H9 (cell line): Measurements from ENCODE around the gene ACAD9. TPM values are rescaled to one million over a fixed set of nuclear protein-coding genes. Genes with fewer than 3 reads are reported as not detected.

Experiments used
- DNase-seq: peaks from one replicate; pipeline ENCODE4 v3.0.0-alpha.2; 2017
- H2AFZ ChIP-seq: one replicate; pipeline ENCODE4 v1.6.1; 2013; ENCODE audit warnings: mild to moderate bottlenecking, low read length, control low read depth, moderate library complexity
- H2AK5ac ChIP-seq: 2 replicates; pipeline ENCODE4 v1.6.1; 2013; ENCODE audit warnings: low read length, control low read depth, mixed read lengths; ENCODE audit not compliant: insufficient read length
- H2BK120ac ChIP-seq: one replicate; pipeline ENCODE4 v1.6.1; 2013; ENCODE audit warnings: low read depth, mild to moderate bottlenecking, low read length, control low read depth, inconsistent platforms; ENCODE audit not compliant: poor library complexity, severe bottlenecking
- H2BK12ac ChIP-seq: 2 replicates; pipeline ENCODE4 v1.6.1; 2013; ENCODE audit warnings: low read length, control low read depth, mixed read lengths, low read depth; ENCODE audit not compliant: insufficient read length
- H2BK15ac ChIP-seq: 2 replicates; pipeline ENCODE4 v1.6.1; 2013; ENCODE audit warnings: low read depth, low read length, control low read depth
- H2BK20ac ChIP-seq: one replicate; pipeline ENCODE4 v1.6.1; 2013; ENCODE audit warnings: low read depth, mild to moderate bottlenecking, low read length, control low read depth, inconsistent platforms; ENCODE audit not compliant: poor library complexity, severe bottlenecking
- H2BK5ac ChIP-seq: 2 replicates; pipeline ENCODE4 v1.6.1; 2013; ENCODE audit warnings: low read length, control low read depth, mixed read lengths; ENCODE audit not compliant: insufficient read length
- H3K14ac ChIP-seq: 2 replicates; pipeline ENCODE4 v1.6.1; 2013; ENCODE audit warnings: low read length, control low read depth; ENCODE audit not compliant: insufficient read depth
- H3K18ac ChIP-seq: 2 replicates; pipeline ENCODE4 v1.6.1; 2013; ENCODE audit warnings: low read depth, mild to moderate bottlenecking, mixed read lengths, low read length, control low read depth; ENCODE audit not compliant: insufficient read length
- H3K23ac ChIP-seq: 2 replicates; pipeline ENCODE4 v1.6.1; 2013; ENCODE audit warnings: low read length, control low read depth, mixed read lengths, low read depth; ENCODE audit not compliant: insufficient read length
- H3K23me2 ChIP-seq: 2 replicates; pipeline ENCODE4 v1.6.1; 2013; ENCODE audit warnings: low read depth, mild to moderate bottlenecking, mixed read lengths, low read length, control low read depth; ENCODE audit not compliant: insufficient read length, poor library complexity, severe bottlenecking
- H3K27ac ChIP-seq: 2 replicates; pipeline ENCODE4 v1.5.1; 2013; ENCODE audit warnings: low read length, control low read depth, mixed read lengths, low read depth; ENCODE audit not compliant: insufficient read length
- H3K27me3 ChIP-seq: 2 replicates; pipeline ENCODE4 v1.6.1; 2013; ENCODE audit warnings: low read length, control low read depth, inconsistent platforms; ENCODE audit not compliant: insufficient read depth
- H3K4ac ChIP-seq: 2 replicates; pipeline ENCODE4 v1.6.1; 2013; ENCODE audit warnings: low read depth, mild to moderate bottlenecking, control low read depth, inconsistent platforms, low read length, moderate library complexity
- H3K4me1 ChIP-seq: 2 replicates; pipeline ENCODE4 v1.6.1; 2013; ENCODE audit warnings: low read length, control low read depth, inconsistent platforms; ENCODE audit not compliant: insufficient read depth
- H3K4me2 ChIP-seq: 2 replicates; pipeline ENCODE4 v1.6.1; 2013; ENCODE audit warnings: low read length, control low read depth, mixed read lengths; ENCODE audit not compliant: insufficient read length, insufficient read depth
- H3K56ac ChIP-seq: 2 replicates; pipeline ENCODE4 v1.6.1; 2013; ENCODE audit warnings: low read depth, mild to moderate bottlenecking, mixed read lengths, low read length, control low read depth; ENCODE audit not compliant: insufficient read length
- H3K79me1 ChIP-seq: 2 replicates; pipeline ENCODE4 v1.6.1; 2013; ENCODE audit warnings: low read depth, mild to moderate bottlenecking, moderate library complexity, low read length, control low read depth, inconsistent platforms; ENCODE audit not compliant: insufficient read depth, poor library complexity, severe bottlenecking
- H3K79me2 ChIP-seq: 2 replicates; pipeline ENCODE4 v1.6.1; 2013; ENCODE audit warnings: low read length, control low read depth, inconsistent platforms; ENCODE audit not compliant: insufficient read depth
- H3K9ac ChIP-seq: 2 replicates; pipeline ENCODE4 v1.6.1; 2013; ENCODE audit warnings: low read length, control low read depth, mixed read lengths; ENCODE audit not compliant: insufficient read length; ENCODE audit errors: extremely low read depth
- H3K9me3 ChIP-seq: one replicate; pipeline ENCODE4 v1.6.1; 2013; ENCODE audit warnings: low read depth, low read length, inconsistent platforms; ENCODE audit not compliant: control insufficient read depth
- H3T11ph ChIP-seq: one replicate; pipeline ENCODE4 v1.6.1; 2013; ENCODE audit warnings: mild to moderate bottlenecking, low read length, control low read depth, inconsistent platforms
- H4K20me1 ChIP-seq: one replicate; pipeline ENCODE4 v1.6.1; 2013; ENCODE audit not compliant: control insufficient read depth, insufficient read length, insufficient read depth
- H4K5ac ChIP-seq: 2 replicates; pipeline ENCODE4 v1.6.1; 2013; ENCODE audit warnings: low read depth, mild to moderate bottlenecking, mixed read lengths, low read length, control low read depth; ENCODE audit not compliant: insufficient read length
- H4K8ac ChIP-seq: replicated peaks from 2 replicates; pipeline ENCODE4 v1.6.1; 2013; ENCODE audit warnings: low read length, control low read depth, mixed read lengths, low read depth; ENCODE audit not compliant: insufficient read length
- H4K91ac ChIP-seq: 2 replicates; pipeline ENCODE4 v1.6.1; 2013; ENCODE audit warnings: low read depth, mild to moderate bottlenecking, moderate library complexity, mixed read lengths, low read length, control low read depth; ENCODE audit not compliant: insufficient read length
- H3K27ac Mint-ChIP-seq, 3 experiments: 2 replicates in 2 of 3; 3 replicates in 1 of 3; pipeline ENCODE4 v1.8.0; 2020 to 2021; ENCODE audit warnings: mixed read lengths in 3 of 3, mild to moderate bottlenecking in 1 of 3, moderate library complexity in 1 of 3
- H3K27me3 Mint-ChIP-seq: 2 replicates; pipeline ENCODE4 v1.8.0; 2021; ENCODE audit warnings: low read depth, mild to moderate bottlenecking, moderate library complexity, mixed read lengths
- H3K36me3 Mint-ChIP-seq, 3 experiments: 2 replicates in 2 of 3; 3 replicates in 1 of 3; pipeline ENCODE4 v1.8.0; 2020 to 2021; ENCODE audit warnings: low read depth in 3 of 3, mixed read lengths in 3 of 3; ENCODE audit not compliant: insufficient read depth in 1 of 3
- H3K4me1 Mint-ChIP-seq, 2 experiments: 2 replicates each; pipeline ENCODE4 v1.8.0; 2020; ENCODE audit warnings: mixed read lengths in 2 of 2
- H3K4me3 Mint-ChIP-seq, 2 experiments: 2 replicates in 1 of 2; 3 replicates in 1 of 2; pipeline ENCODE4 v1.8.0; 2020 to 2021; ENCODE audit warnings: mild to moderate bottlenecking in 2 of 2, mixed read lengths in 2 of 2, moderate library complexity in 1 of 2
- H3K9me3 Mint-ChIP-seq, 2 experiments: 2 replicates in 1 of 2; 3 replicates in 1 of 2; pipeline ENCODE4 v1.8.0; 2020; ENCODE audit warnings: mild to moderate bottlenecking in 2 of 2, mixed read lengths in 2 of 2, moderate library complexity in 1 of 2
- WGBS: extraction: QIAGEN DNeasy Blood & Tissue Kit; methylation state at CpG from one replicate; pipeline ENCODE4 v1.1.7; 2013; ENCODE audit warnings: missing lambda C conversion rate, low lambda C conversion rate, mixed read lengths; ENCODE audit not compliant: insufficient read length; ENCODE audit errors: extremely low coverage; 5-methylcytosine and 5-hydroxymethylcytosine counted together
- total RNA-seq: library from RNA; stranded (reverse); gene quantifications from 2 replicates; pipeline ENCODE4 v1.2.1, GENCODE V29; 2021
- TF ChIP-seq, protein P1 (sequence below): fragments of 200-600 bp; sonication (generic); conservative IDR thresholded peaks from 3 replicates; pipeline ENCODE4 v1.8.0; 2021; ENCODE audit warnings: antibody characterized with exemption, mild to moderate bottlenecking

The ACAD9 gene
- total RNA-seq, 1 experiment from 2014 or later: 43.1 TPM

DNA sequence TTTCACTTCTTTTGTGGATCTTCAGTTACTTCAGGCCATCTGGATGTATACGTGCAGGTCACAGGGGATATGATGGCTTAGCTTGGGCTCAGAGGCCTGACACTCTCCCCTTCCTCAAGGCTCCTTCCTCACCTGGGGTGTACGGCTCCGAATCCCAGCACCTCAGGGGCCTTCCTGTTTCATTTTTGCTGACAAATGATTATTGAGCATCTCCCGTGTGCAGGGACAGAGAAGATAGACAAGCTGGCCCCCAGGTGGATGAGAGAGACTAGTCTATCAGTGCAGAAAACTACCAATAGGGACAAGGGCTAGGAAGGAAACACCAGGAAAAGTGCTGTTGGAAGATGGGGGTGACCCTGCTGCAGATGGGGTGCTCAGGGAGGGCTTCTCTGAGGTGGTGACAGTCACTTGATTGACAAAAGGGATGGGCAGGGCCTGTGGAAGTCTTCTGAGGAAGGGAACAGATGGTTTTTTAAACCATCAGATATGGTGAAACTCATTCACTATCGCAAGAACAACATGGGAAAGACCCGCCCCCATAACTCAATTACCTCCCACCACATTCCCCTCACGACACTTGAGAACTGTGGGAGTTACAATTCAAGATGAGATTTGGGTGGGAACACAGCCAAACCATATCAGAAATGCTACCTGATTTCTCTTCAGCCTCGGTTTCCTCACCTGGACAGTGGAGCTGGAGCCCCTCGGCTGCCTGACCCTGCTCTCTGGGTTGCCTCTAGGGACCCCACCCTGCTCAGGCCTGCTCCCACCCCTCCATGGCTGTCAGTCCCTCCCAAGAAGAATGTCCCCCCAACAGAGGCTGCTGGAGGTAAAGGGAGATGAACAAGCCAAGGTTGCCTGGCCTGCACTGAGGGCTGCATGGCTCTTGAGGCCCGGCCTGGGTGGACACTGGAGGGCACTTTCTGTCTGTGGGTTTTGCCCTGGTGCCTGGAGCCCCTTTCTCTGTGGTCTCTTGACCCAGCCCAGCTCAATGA lies 37.2 kb upstream of the ACAD9 start:
- no peak overlapping the region for H3K18ac ChIP-seq
- no peak overlapping the region for H2BK20ac ChIP-seq
- no peak overlapping the region for H3K27ac Mint-ChIP-seq
- no peak overlapping the region for H2AFZ ChIP-seq
- no peak overlapping the region for H2BK5ac ChIP-seq
- no peak overlapping the region for H3K4me3 Mint-ChIP-seq
- H3T11ph ChIP-seq: no peak overlapping the region
- H4K91ac ChIP-seq: no peak overlapping the region
- no peaks in the 10 kb centered on the region for H3K79me1 ChIP-seq
- no peaks in the 10 kb centered on the region for H3K79me2 ChIP-seq
- no CpG with 5 or more reads among the region's 10 CpGs for WGBS
- H4K5ac ChIP-seq: no peak overlapping the region
- H2BK15ac ChIP-seq: no peak overlapping the region
- H3K56ac ChIP-seq: no peak overlapping the region
- H3K4me2 ChIP-seq: no peak overlapping the region
- H3K27ac ChIP-seq: no peak overlapping the region
- no peak overlapping the region for H4K8ac ChIP-seq
- no peaks in the 10 kb centered on the region for H3K4me1 ChIP-seq
- TF ChIP-seq, protein P1, sequence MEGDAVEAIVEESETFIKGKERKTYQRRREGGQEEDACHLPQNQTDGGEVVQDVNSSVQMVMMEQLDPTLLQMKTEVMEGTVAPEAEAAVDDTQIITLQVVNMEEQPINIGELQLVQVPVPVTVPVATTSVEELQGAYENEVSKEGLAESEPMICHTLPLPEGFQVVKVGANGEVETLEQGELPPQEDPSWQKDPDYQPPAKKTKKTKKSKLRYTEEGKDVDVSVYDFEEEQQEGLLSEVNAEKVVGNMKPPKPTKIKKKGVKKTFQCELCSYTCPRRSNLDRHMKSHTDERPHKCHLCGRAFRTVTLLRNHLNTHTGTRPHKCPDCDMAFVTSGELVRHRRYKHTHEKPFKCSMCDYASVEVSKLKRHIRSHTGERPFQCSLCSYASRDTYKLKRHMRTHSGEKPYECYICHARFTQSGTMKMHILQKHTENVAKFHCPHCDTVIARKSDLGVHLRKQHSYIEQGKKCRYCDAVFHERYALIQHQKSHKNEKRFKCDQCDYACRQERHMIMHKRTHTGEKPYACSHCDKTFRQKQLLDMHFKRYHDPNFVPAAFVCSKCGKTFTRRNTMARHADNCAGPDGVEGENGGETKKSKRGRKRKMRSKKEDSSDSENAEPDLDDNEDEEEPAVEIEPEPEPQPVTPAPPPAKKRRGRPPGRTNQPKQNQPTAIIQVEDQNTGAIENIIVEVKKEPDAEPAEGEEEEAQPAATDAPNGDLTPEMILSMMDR: no peak
- H4K20me1 ChIP-seq: no peaks in the 10 kb centered on the region
- peaks cover 6% of the 10 kb centered on the region for H3K23me2 ChIP-seq
- peaks cover 11 to 12% of the 10 kb centered on the region in 2 experiments for H3K9me3 Mint-ChIP-seq
- H2BK12ac ChIP-seq: no peak overlapping the region
- H3K23ac ChIP-seq: no peak overlapping the region
- H3K27me3 ChIP-seq: no peaks in the 10 kb centered on the region
- no peaks in the 10 kb centered on the region for H3K9me3 ChIP-seq
- H2AK5ac ChIP-seq: no peak overlapping the region
- H3K9ac ChIP-seq: no peak overlapping the region
- H3K4me1 Mint-ChIP-seq: peaks cover 19% of the 10 kb centered on the region in 2 experiments
- 0 out of 7 replicates have a peak, but pooled peaks cover 0 to 2% (median 0%) of the 10 kb centered on the region in 3 experiments for H3K36me3 Mint-ChIP-seq
- no peak overlapping the region for H2BK120ac ChIP-seq
- H3K27me3 Mint-ChIP-seq: peaks cover 2% of the 10 kb centered on the region
- no peak overlapping the region; the same call in 1 of the 2 replicates for H3K14ac ChIP-seq
- no peak for DNase-seq
- H3K4ac ChIP-seq: no peak overlapping the region
